ENCODE results near the gene FKTN.

FKTN gene

DNA sequence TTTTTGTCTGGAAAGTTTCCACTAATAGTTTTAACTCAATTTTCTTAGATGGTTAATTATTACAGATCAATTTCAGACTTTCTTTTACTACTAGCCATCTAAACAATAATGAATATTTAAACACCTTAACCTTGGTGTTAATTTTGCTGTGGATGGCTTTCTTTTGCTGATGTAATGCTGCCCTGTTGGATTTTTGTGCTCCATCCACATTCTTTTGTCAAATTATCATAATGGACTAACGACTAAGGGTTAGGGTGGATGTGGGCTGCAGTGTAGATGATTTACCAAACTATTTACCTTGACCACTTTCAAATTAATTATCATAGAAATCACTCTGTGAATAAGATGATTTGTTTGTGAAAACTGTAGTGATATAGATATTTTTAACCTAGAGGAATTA is 120.8 kb downstream of the FKTN start:
- no peak for DNase-seq (ENCODE audit: low spot score)

GRCh38 chr9:105679257-105680022 is 121.5 kb downstream of the FKTN start:
- DNase-seq (ENCODE audit: low spot score), result no peak

DNA sequence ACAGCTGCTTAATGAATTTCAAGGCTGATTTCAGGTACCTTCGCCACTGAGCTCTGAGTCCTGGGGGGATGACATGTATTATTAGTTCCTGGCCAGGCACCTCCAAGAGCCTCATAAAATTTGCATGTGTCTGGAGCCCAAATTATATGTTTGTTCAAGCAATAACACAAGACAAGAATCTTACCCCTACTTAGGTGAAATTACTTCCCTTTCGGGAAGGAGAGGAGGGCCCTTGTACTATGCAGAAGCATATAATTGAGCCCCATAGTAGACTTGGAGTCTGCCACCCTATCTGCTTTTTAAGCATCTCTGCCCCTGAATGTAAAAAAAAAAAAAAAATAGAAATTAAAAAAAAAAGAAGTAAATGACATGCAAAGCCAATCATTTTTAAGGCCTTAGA is 123.4 kb downstream of the FKTN start:
- no peak for DNase-seq (ENCODE audit: low spot score)

GRCh38 chr9:105681724-105682123 is 123.8 kb downstream of the FKTN start:
- DNase-seq (ENCODE audit: low spot score), result no peak

- DNase-seq (ENCODE audit: low spot score), result no peak
Measured at GRCh38 chr9:105683688-105684275, 125.9 kb downstream of the FKTN start.

DNA sequence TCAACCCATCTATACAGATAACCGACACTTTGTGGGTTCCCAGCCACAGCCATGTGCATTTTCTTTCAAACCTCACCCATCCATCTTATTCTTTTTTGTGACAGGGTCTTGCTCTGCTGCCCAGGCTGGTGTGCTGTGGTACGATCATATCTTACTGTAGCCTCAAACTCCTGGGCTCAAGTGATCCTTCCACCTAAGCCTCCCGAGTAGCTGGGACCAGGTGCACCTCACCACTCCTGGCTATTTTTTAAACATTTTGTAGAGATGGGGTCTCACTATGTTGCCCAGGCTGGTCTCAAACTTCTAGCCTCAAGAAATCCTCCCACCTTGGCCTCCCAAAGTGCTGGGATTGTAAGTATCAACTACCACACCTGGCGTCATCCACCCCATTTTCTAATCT is 129.0 kb downstream of the FKTN start:
- no peak for DNase-seq (ENCODE audit: low spot score)
